ENCODE measurements around the gene LNX2. TPM values are rescaled to one million over a fixed set of nuclear protein-coding genes. Genes with fewer than 3 reads are reported as not detected.

The LNX2 gene
- total RNA-seq, 1 donor from 2014 or later = 11.9 TPM

- no peak for DNase-seq
Measured at GRCh38 chr13:27500806-27501534, 119.4 kb downstream of the LNX2 start.

- DNase-seq = no peak
Measured at GRCh38 chr13:27497563-27498230, 122.6 kb downstream of the LNX2 start.

GRCh38 chr13:27496536-27497273 is 123.6 kb downstream of the LNX2 start:
- no peak for DNase-seq

- no peak for DNase-seq
Measured at GRCh38 chr13:27496006-27496405, 124.3 kb downstream of the LNX2 start.

Other genes starting within 250 kb of the LNX2 start
- 43.4 TPM for gene GTF3A, start 195.9 kb downstream of the LNX2 start, total RNA-seq
- 41.4 TPM for gene MTIF3, start 170.0 kb downstream of the LNX2 start, total RNA-seq
- 68.3 TPM for gene POLR1D, start 1.4 kb upstream of the LNX2 start, total RNA-seq
- gene GSX1, start 172.0 kb upstream of the LNX2 start, total RNA-seq = not detected